Mucosa of descending colon (tissue), 3 donors: ENCODE results near the gene RPAP3. TPM values are rescaled to one million over a fixed set of nuclear protein-coding genes. Genes with fewer than 3 reads are reported as not detected.

Experiments used
- ATAC-seq: fragments of 200-7000 bp; cut with Tn5 transposase; one replicate; pipeline ENCODE4 v1.9.1; 2020; ENCODE audit warnings: mild to moderate bottlenecking, moderate library complexity
- DNase-seq, 3 donors: peaks; one replicate each; pipeline ENCODE4 v3.0.0-alpha.2; 2020
- H3K36me3 ChIP-seq: fragments of 200-600 bp; one replicate; pipeline ENCODE4 v1.8.0; 2021; ENCODE audit warnings: low read depth, mild to moderate bottlenecking
- H3K4me1 ChIP-seq: fragments of 200-600 bp; one replicate; pipeline ENCODE4 v1.8.0; 2021; ENCODE audit warnings: low read depth, mild to moderate bottlenecking
- H3K4me3 ChIP-seq: fragments of 200-600 bp; one replicate; pipeline ENCODE4 v1.8.0; 2021; ENCODE audit warnings: mild to moderate bottlenecking
- H3K9me3 ChIP-seq: fragments of 200-600 bp; one replicate; pipeline ENCODE4 v1.8.0; 2021; ENCODE audit warnings: mild to moderate bottlenecking
- intact Hi-C, 2 donors: fragments of 100-400 bp; cut with DNase I in 1 of 2; cut with micrococcal nuclease in 1 of 2; formaldehyde crosslinking; loops; one replicate each; pipeline versions ENCODE4 v1.11.0 to v1.11.1; 2022; cut with DNase I, micrococcal nuclease
- total RNA-seq, 3 donors: library from RNA; stranded (reverse); fragmentation: NEBNext Ultra II Directional in 2 of 3; extraction: Animal tissue kit (Norgen Biotek cat#: 25700) in 2 of 3; gene quantifications; one replicate each; pipeline versions ENCODE4 v1.2.1 to v1.2.4, GENCODE V29; 2021 to 2023
- TF ChIP-seq, protein P1 (sequence below): fragments of 200-600 bp; IDR thresholded peaks from one replicate; pipeline ENCODE4 v1.8.0; 2022; ENCODE audit warnings: antibody characterized with exemption, mild to moderate bottlenecking
- donor health status: DM: no; HTN: no; CAD: no; lungs with moderate emphysema.
- donor health status: DM: no; HTN: no; CAD: no.
- donor health status: DM: no; HTN: yes; CAD: no.

Gene RPAP3
- total RNA-seq, 3 donors from 2014 or later = 16.5 to 26.0 (median 20.0) TPM

- TF ChIP-seq, protein P1, sequence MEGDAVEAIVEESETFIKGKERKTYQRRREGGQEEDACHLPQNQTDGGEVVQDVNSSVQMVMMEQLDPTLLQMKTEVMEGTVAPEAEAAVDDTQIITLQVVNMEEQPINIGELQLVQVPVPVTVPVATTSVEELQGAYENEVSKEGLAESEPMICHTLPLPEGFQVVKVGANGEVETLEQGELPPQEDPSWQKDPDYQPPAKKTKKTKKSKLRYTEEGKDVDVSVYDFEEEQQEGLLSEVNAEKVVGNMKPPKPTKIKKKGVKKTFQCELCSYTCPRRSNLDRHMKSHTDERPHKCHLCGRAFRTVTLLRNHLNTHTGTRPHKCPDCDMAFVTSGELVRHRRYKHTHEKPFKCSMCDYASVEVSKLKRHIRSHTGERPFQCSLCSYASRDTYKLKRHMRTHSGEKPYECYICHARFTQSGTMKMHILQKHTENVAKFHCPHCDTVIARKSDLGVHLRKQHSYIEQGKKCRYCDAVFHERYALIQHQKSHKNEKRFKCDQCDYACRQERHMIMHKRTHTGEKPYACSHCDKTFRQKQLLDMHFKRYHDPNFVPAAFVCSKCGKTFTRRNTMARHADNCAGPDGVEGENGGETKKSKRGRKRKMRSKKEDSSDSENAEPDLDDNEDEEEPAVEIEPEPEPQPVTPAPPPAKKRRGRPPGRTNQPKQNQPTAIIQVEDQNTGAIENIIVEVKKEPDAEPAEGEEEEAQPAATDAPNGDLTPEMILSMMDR = no peak
- no peak overlapping the region for H3K4me3 ChIP-seq
- H3K4me1 ChIP-seq = peaks cover 8% of the 10 kb centered on the region
- no peak for DNase-seq
- intact Hi-C loops = loop anchor here in 1 of 2 donors (10.0 kb wide), 1 partner anchor 89 kb away; no protein-coding TSS in a partner anchor
- no peaks in the 10 kb centered on the region for H3K9me3 ChIP-seq
- no peak for ATAC-seq
- H3K36me3 ChIP-seq = no peaks in the 10 kb centered on the region
These were observed 40.2 kb upstream of the RPAP3 start for GRCh38 chr12:47746073-47746472.

- DNase-seq (no peak), ATAC-seq (no peak)
- intact Hi-C loops = loop anchor here in 1 of 2 donors (10.0 kb wide), 1 partner anchor 89 kb away; no protein-coding TSS in a partner anchor
- TF ChIP-seq, protein P1 = no peak
- no peaks in the 10 kb centered on the region for H3K36me3 ChIP-seq
- H3K4me1 ChIP-seq = peaks cover 8% of the 10 kb centered on the region
- H3K4me3 ChIP-seq = no peak overlapping the region
- no peaks in the 10 kb centered on the region for H3K9me3 ChIP-seq
These were observed 39.7 kb upstream of the RPAP3 start for GRCh38 chr12:47745485-47746041.

DNA sequence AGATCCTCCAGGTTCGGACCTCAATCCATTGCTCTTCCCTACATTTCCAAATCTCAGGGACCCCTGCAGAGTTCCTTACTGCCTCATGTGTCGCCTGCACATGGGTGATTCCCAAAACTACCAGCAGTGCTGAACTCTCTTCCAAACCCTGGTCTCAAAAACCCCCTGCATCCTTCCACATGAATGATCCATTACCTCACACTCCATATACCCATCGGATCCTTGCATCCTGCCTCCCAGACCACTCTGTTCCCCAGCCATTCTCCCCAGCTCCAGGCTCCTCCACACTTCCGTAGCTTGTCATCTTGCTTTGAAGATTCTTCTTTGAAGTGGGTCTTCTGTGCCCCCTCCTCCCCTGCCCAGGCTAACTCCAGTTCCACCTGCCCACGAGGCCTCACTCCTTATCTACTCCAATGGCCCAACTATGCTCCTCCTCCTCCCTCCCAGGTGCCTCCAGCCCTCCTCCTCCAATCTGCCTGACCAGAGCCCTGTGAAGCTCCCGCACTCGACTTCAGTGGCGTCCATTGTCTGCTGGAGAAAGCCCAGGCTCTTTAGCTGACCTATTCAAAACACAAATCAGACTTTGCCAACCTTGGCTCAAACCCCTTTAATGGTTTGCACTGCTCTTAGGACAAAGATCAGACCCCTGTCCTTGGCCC lies 39.1 kb upstream of the RPAP3 start:
- intact Hi-C loops = loop anchor here in 1 of 2 donors (10.0 kb wide), 1 partner anchor 90 kb away; no protein-coding TSS in a partner anchor
- ATAC-seq (no peak), DNase-seq (no peak)
- TF ChIP-seq, protein P1 = no peak
- Histone ChIP-seq H3K36me3 (no peaks in the 10 kb centered on the region), H3K4me3 (no peak overlapping the region), H3K9me3 (no peaks in the 10 kb centered on the region), H3K4me1 (peaks cover 11% of the 10 kb centered on the region)

- TF ChIP-seq, protein P1 = peak; percentile 71
- ATAC-seq (peak; percentile 77), DNase-seq (peak; percentile 72 to 92 (median 88))
- no peaks in the 10 kb centered on the region for H3K9me3 ChIP-seq
- intact Hi-C loops = loop anchor here in 1 of 2 donors (10.0 kb wide), 1 partner anchor 91 kb away; no protein-coding TSS in a partner anchor
- no peak overlapping the region for H3K4me3 ChIP-seq
- no peaks in the 10 kb centered on the region for H3K36me3 ChIP-seq
- H3K4me1 ChIP-seq = peaks cover 14% of the 10 kb centered on the region
These were observed 38.3 kb upstream of the RPAP3 start for GRCh38 chr12:47744005-47744651.

DNA sequence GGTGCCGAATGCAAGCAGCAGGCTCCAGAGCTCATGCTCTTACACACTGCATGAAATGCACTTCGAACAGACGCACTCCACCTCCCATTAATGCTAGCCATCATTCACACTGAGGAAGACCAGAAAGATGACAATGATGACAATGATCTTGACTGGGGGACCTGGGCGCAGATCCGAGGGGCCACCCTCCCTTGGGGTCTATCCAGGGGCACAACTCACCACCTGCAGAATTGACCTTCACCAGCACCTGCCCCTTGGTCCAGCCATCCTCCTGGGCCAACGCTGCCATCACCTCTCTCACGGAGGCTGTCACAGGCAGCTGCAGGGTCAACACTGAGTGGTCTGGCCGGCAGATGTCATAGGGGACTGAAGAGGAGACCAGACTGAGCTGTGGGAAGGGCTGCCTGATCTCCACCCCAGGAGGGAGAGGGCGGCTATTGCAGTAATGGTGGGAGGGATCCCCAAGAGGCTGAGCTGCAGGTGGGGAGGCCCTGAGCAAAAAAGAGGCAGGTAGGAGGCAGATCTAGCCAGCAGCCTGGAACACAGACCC lies 37.6 kb upstream of the RPAP3 start:
- ATAC-seq (no peak), DNase-seq (peak in 1 of 3 donors; percentile 25)
- Histone ChIP-seq H3K4me1 (peaks cover 14% of the 10 kb centered on the region), H3K36me3 (no peaks in the 10 kb centered on the region), H3K9me3 (no peaks in the 10 kb centered on the region), H3K4me3 (no peak overlapping the region)
- TF ChIP-seq, protein P1 = no peak
- intact Hi-C loops = loop anchor here in 1 of 2 donors (10.0 kb wide), 1 partner anchor 91 kb away; no protein-coding TSS in a partner anchor
